MG63 (cell line): Measurements from ENCODE around the gene PRKAB1. TPM values are rescaled to one million over a fixed set of nuclear protein-coding genes. Genes with fewer than 3 reads are reported as not detected.
A peak's percentile ranks its signal among the peaks of the same experiment; 100 is the strongest.
"Not testable (repeated sequence)": the region's sequence is repeated elsewhere in the genome, so short reads cannot be mapped to it uniquely, and the experiment has no call there.

Source experiments
- DNase-seq: peaks from one replicate; pipeline ENCODE4 v3.0.0-alpha.2; 2020
- H3K27me3 ChIP-seq: fragments of 250-450 bp; sonication (Bioruptor Pico); 2 replicates; pipeline ENCODE4 v1.5.1; 2020; ENCODE audit warnings: mild to moderate bottlenecking, moderate library complexity
- H3K36me3 ChIP-seq: fragments of 250-450 bp; sonication (Bioruptor Pico); 2 replicates; pipeline ENCODE4 v1.5.1; 2020; ENCODE audit warnings: mild to moderate bottlenecking, moderate library complexity
- H3K4me3 ChIP-seq: fragments of 250-450 bp; sonication (Bioruptor Pico); 2 replicates; pipeline ENCODE4 v1.5.1; 2020; ENCODE audit warnings: mild to moderate bottlenecking, moderate library complexity
- H3K9me3 ChIP-seq: fragments of 250-450 bp; sonication (Bioruptor Pico); 2 replicates; pipeline ENCODE4 v1.5.1; 2020; ENCODE audit warnings: mild to moderate bottlenecking, moderate library complexity
- total RNA-seq: library from RNA; depleted of rRNA; stranded (reverse); fragments of >200 nt; shearing (Covaris generic); gene quantifications from 2 replicates; pipeline ENCODE4 v1.2.3, GENCODE V29; 2014; ENCODE audit warnings: low replicate concordance

PRKAB1 gene
- total RNA-seq, 1 experiment from 2014 or later: 12.0 TPM

GRCh38 chr12:119691202-119691810 is 23.4 kb downstream of the PRKAB1 start:
- no peaks in the 10 kb centered on the region for H3K9me3 ChIP-seq
- no peak overlapping the region for H3K4me3 ChIP-seq
- H3K27me3 ChIP-seq: no peaks in the 10 kb centered on the region
- no peak for DNase-seq
- peaks cover 5% of the 10 kb centered on the region; the same call in 1 of the 2 replicates for H3K36me3 ChIP-seq

GRCh38 chr12:119692410-119692809 is 24.5 kb downstream of the PRKAB1 start:
- no peak for DNase-seq
- Histone ChIP-seq H3K36me3 (peaks cover 11% of the 10 kb centered on the region), H3K9me3 (no peaks in the 10 kb centered on the region), H3K27me3 (no peaks in the 10 kb centered on the region), H3K4me3 (no peak overlapping the region)

- Histone ChIP-seq H3K9me3 (no peaks in the 10 kb centered on the region), H3K36me3 (peaks cover 17% of the 10 kb centered on the region), H3K27me3 (no peaks in the 10 kb centered on the region), H3K4me3 (no peak overlapping the region)
- peak; percentile 87 for DNase-seq
These were observed 25.1 kb downstream of the PRKAB1 start for GRCh38 chr12:119692997-119693396.

- H3K27me3 ChIP-seq: no peaks in the 10 kb centered on the region
- no peak overlapping the region for H3K4me3 ChIP-seq
- no peaks in the 10 kb centered on the region for H3K9me3 ChIP-seq
- peaks cover 19% of the 10 kb centered on the region for H3K36me3 ChIP-seq
- no peak for DNase-seq
These were observed 25.6 kb downstream of the PRKAB1 start for GRCh38 chr12:119693511-119693910.

- H3K36me3 ChIP-seq: peaks cover 19% of the 10 kb centered on the region
- no peaks in the 10 kb centered on the region for H3K9me3 ChIP-seq
- no peak for DNase-seq
- H3K27me3 ChIP-seq: no peaks in the 10 kb centered on the region
- H3K4me3 ChIP-seq: no peak overlapping the region
These were observed 26.2 kb downstream of the PRKAB1 start for GRCh38 chr12:119694111-119694510.

GRCh38 chr12:119695034-119695433 is 27.1 kb downstream of the PRKAB1 start:
- no peak for DNase-seq
- peaks cover 23% of the 10 kb centered on the region for H3K36me3 ChIP-seq

GRCh38 chr12:119696943-119697342 is 29.0 kb downstream of the PRKAB1 start:
- H3K36me3 ChIP-seq: peaks cover 29% of the 10 kb centered on the region
- no peak for DNase-seq

More at GRCh38 chr12:119695034-119695433, 27.1 kb downstream of the PRKAB1 start:
- Histone ChIP-seq H3K4me3 (no peak overlapping the region), H3K9me3 (no peaks in the 10 kb centered on the region), H3K27me3 (no peaks in the 10 kb centered on the region)

GRCh38 chr12:119699199-119699760 is 31.3 kb downstream of the PRKAB1 start:
- no peaks in the 10 kb centered on the region for H3K9me3 ChIP-seq
- no peak overlapping the region for H3K4me3 ChIP-seq
- peaks cover 33% of the 10 kb centered on the region for H3K36me3 ChIP-seq
- peak; percentile 91 for DNase-seq
- H3K27me3 ChIP-seq: no peaks in the 10 kb centered on the region

More at GRCh38 chr12:119696943-119697342, 29.0 kb downstream of the PRKAB1 start:
- Histone ChIP-seq H3K9me3 (no peaks in the 10 kb centered on the region), H3K4me3 (no peak overlapping the region), H3K27me3 (no peaks in the 10 kb centered on the region)

- no peak overlapping the region for H3K4me3 ChIP-seq
- DNase-seq: no peak
- no peaks in the 10 kb centered on the region for H3K9me3 ChIP-seq
- no peaks in the 10 kb centered on the region for H3K27me3 ChIP-seq
- H3K36me3 ChIP-seq: peaks cover 33% of the 10 kb centered on the region
These were observed 32.1 kb downstream of the PRKAB1 start for GRCh38 chr12:119700078-119700477.

GRCh38 chr12:119704065-119704747 is 36.3 kb downstream of the PRKAB1 start:
- peaks cover 31% of the 10 kb centered on the region for H3K36me3 ChIP-seq
- no peaks in the 10 kb centered on the region for H3K9me3 ChIP-seq
- no peaks in the 10 kb centered on the region for H3K27me3 ChIP-seq
- peak; percentile 71 for DNase-seq
- H3K4me3 ChIP-seq: no peak overlapping the region

- no peaks in the 10 kb centered on the region for H3K9me3 ChIP-seq
- no peaks in the 10 kb centered on the region for H3K27me3 ChIP-seq
- no peak for DNase-seq
- peaks cover 31% of the 10 kb centered on the region for H3K36me3 ChIP-seq
- no peak overlapping the region for H3K4me3 ChIP-seq
These were observed 37.2 kb downstream of the PRKAB1 start for GRCh38 chr12:119705182-119705581.

GRCh38 chr12:119706427-119706826 is 38.5 kb downstream of the PRKAB1 start:
- peaks cover 29% of the 10 kb centered on the region for H3K36me3 ChIP-seq
- H3K9me3 ChIP-seq, H3K27me3 ChIP-seq, H3K4me3 ChIP-seq, DNase-seq: not testable (repeated sequence)

- Histone ChIP-seq H3K4me3 (no peak overlapping the region), H3K9me3 (no peaks in the 10 kb centered on the region), H3K27me3 (no peaks in the 10 kb centered on the region), H3K36me3 (peaks cover 45% of the 10 kb centered on the region)
- no peak for DNase-seq
These were observed 42.5 kb downstream of the PRKAB1 start for GRCh38 chr12:119710374-119710964.

GRCh38 chr12:119710965-119711551 is 43.1 kb downstream of the PRKAB1 start:
- Histone ChIP-seq H3K36me3 (peaks cover 49% of the 10 kb centered on the region), H3K4me3 (no peak overlapping the region), H3K27me3 (no peaks in the 10 kb centered on the region), H3K9me3 (no peaks in the 10 kb centered on the region)
- no peak for DNase-seq

GRCh38 chr12:119711693-119712092 is 43.8 kb downstream of the PRKAB1 start:
- DNase-seq: no peak
- H3K36me3 ChIP-seq: peaks cover 45% of the 10 kb centered on the region

GRCh38 chr12:119712721-119713120 is 44.8 kb downstream of the PRKAB1 start:
- DNase-seq: no peak
- Histone ChIP-seq H3K36me3 (peaks cover 43% of the 10 kb centered on the region), H3K9me3 (no peaks in the 10 kb centered on the region), H3K27me3 (no peaks in the 10 kb centered on the region), H3K4me3 (no peak overlapping the region)

More at GRCh38 chr12:119711693-119712092, 43.8 kb downstream of the PRKAB1 start:
- Histone ChIP-seq H3K9me3 (no peaks in the 10 kb centered on the region), H3K4me3 (no peak overlapping the region), H3K27me3 (no peaks in the 10 kb centered on the region)

GRCh38 chr12:119713551-119714031 is 45.7 kb downstream of the PRKAB1 start:
- Histone ChIP-seq H3K27me3 (no peaks in the 10 kb centered on the region), H3K9me3 (no peaks in the 10 kb centered on the region), H3K4me3 (no peak overlapping the region), H3K36me3 (peaks cover 50% of the 10 kb centered on the region)
- DNase-seq: no peak
